ENCODE measurements around the gene HRAS. TPM values are rescaled to one million over a fixed set of nuclear protein-coding genes. Genes with fewer than 3 reads are reported as not detected.

HRAS gene
- total RNA-seq, 1 experiment from 2014 or later, result 58.1 TPM

GRCh38 chr11:497565-498296 is 37.6 kb downstream of the HRAS start:
- DNase-seq (ENCODE audit: low read depth), result no peak

DNA sequence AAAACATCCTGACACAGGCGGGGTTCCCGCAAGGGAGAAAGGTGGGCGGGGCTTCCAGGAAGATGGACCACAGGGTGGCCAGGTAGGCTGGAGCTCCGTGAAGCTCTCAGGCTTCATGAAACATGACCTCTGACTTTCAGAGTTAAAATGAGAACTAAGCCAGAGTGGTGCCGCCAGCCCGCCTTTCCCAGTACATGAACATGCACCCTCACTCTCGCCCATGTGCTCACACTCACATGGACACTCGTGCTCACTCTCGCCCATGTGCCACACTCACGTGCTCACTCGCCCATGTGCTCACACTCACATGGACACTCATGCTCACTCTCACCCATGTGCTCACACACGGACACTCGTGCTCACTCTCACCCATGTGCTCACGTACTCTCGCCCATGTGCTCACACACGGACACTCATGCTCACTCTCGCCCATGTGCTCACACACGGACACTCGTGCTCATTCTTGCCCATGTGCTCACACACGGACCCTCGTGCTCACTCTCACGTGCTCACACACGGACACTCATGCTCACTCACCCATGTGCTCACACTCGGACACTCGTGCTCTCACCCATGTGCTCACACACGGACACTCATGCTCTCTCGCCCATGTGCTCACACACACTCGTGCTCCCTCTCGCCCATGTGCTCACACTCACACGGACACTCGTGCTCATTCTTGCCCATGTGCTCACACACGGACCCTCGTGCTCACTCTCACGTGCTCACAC is 38.4 kb downstream of the HRAS start:
- no peak for DNase-seq (ENCODE audit: low read depth)

- peak; percentile 39 for DNase-seq (ENCODE audit: low read depth)
These were observed 39.8 kb downstream of the HRAS start for GRCh38 chr11:495537-495931.

DNA sequence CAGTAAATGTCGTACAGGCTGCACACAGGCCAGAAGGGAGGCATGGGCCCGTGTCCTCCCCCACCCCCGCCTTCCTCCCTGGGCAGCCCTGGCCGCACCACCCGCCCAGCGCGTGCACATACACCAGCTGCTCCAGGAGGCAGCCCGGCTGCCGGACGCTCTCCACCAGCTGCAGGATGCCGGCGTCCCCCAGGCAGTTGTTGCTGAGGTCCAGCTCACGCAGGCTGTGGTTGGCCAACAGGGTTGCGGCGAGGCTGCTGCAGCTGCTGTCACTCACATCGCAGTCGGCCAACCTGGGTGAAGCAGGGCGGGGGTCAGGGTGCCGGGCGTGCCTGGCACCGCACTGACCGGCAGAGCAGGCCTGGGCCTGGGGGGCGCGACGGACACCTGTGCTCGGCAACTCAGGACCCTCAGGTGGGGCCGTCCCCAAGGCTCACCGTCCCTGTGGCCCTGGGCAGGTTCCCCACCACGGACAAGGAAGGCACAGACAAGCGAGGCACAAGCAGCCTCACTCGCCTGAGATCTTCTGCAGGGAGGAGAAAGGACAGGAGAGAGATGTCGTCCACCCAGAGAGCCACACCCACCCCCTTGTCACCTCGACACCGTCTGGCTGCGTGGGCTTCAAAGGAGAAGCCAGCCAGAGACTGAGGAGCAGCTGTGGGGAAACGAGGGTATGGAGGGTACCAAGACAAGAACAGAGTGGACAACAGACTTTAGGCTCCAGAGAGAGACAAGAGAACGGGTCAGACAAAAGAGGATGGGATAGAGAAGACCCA is 40.4 kb downstream of the HRAS start:
- DNase-seq (ENCODE audit: low read depth), result peak; percentile 91

GRCh38 chr11:492427-493226 is 42.7 kb downstream of the HRAS start:
- no peak for DNase-seq (ENCODE audit: low read depth)

DNA sequence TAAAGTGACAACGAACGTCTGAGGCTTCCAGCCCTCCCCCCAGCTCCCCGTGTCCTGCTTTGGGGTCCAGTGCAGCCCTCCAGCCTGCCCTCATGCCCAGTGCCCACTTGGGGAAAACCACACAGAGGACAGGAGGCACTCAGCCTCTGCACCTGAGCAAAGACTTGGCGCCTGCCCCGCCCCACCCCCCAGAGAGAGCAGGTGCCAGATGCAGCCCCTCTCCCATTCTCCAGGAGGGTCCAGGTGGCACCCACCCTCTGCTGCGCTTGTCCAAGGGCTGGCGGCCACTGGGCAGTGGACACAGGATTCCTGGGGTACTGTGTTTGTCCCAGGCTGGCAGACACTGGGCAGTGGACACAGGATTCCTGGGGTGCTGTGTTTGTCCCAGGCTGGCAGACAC is 44.0 kb downstream of the HRAS start:
- DNase-seq (ENCODE audit: low read depth), result no peak

- no peak for DNase-seq (ENCODE audit: low read depth)
These were observed 44.5 kb downstream of the HRAS start for GRCh38 chr11:490930-491260.

GRCh38 chr11:490186-490929 is 45.0 kb downstream of the HRAS start:
- no peak for DNase-seq (ENCODE audit: low read depth)

GRCh38 chr11:489610-490185 is 45.7 kb downstream of the HRAS start:
- DNase-seq (ENCODE audit: low read depth), result no peak

DNA sequence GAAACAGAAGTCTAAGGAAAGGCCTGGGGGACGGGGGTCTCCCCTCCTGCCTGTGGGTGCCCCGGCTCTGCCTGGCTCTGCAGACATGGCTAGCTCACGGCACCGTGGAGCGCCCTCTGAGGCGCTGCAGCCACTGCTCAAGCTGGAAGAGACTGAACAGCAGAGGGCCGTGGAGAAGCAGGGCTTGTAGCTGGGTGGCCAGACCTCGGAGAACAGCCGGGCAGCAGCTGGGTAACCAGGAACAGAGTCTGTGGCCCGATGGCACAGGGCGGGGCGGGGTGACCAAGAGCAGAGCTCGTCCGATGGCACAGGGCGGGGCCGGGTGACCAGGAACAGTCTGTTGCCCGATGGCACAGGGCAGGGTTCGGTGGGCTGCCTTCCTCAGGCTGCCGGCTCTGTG is 46.4 kb downstream of the HRAS start:
- DNase-seq (ENCODE audit: low read depth), result no peak

GRCh38 chr11:488579-488978 is 46.8 kb downstream of the HRAS start:
- no peak for DNase-seq (ENCODE audit: low read depth)

GRCh38 chr11:488062-488461 is 47.3 kb downstream of the HRAS start:
- DNase-seq (ENCODE audit: low read depth), result no peak

GRCh38 chr11:487571-488021 is 47.8 kb downstream of the HRAS start:
- no peak for DNase-seq (ENCODE audit: low read depth)

GRCh38 chr11:486189-486588 is 49.2 kb downstream of the HRAS start:
- DNase-seq (ENCODE audit: low read depth), result no peak

- no peak for DNase-seq (ENCODE audit: low read depth)
These were observed 50.8 kb downstream of the HRAS start for GRCh38 chr11:484616-485015.

Other genes with a start within 250 kb of the HRAS start
- 5.2 and 7.6 TPM in 2 replicates for gene PGGHG, start 246.4 kb downstream of the HRAS start, total RNA-seq (2014; rRNA removed)
- gene IFITM5, start 236.1 kb downstream of the HRAS start, total RNA-seq (2014; rRNA removed), result not detected in 2 replicates
- 15.6 and 21.9 TPM in 2 replicates for gene IFITM2, start 227.8 kb downstream of the HRAS start, total RNA-seq (2014; rRNA removed)
- gene IFITM1, start 221.5 kb downstream of the HRAS start, total RNA-seq (2014; rRNA removed), result 0.32 and 3.2 TPM in 2 replicates
- gene IFITM3, start 214.7 kb downstream of the HRAS start, total RNA-seq (2014; rRNA removed), result 43.4 and 63.7 TPM in 2 replicates
- gene B4GALNT4, start 166.1 kb downstream of the HRAS start, total RNA-seq (2014; rRNA removed), result 0.75 and 1.3 TPM in 2 replicates
- gene PKP3, start 141.4 kb downstream of the HRAS start, total RNA-seq (2014; rRNA removed), result 3.7 and 4.7 TPM in 2 replicates
- 5.5 and 5.8 TPM in 2 replicates for gene SIGIRR, start 120.6 kb downstream of the HRAS start, total RNA-seq (2014; rRNA removed)
- gene ANO9, start 93.6 kb downstream of the HRAS start, total RNA-seq (2014; rRNA removed), result not detected in 2 replicates
- gene PTDSS2, start 85.3 kb downstream of the HRAS start, total RNA-seq (2014; rRNA removed), result 40.7 and 51.2 TPM in 2 replicates
- gene RNH1, start 28.3 kb downstream of the HRAS start, total RNA-seq (2014; rRNA removed), result 287 and 315 TPM in 2 replicates
- 0.17 and 0.19 TPM in 2 replicates for gene LRRC56, start 2.0 kb upstream of the HRAS start, total RNA-seq (2014; rRNA removed)
- 0.46 and 1.3 TPM in 2 replicates for gene LMNTD2, start 25.2 kb upstream of the HRAS start, total RNA-seq (2014; rRNA removed)
- gene RASSF7, start 25.4 kb upstream of the HRAS start, total RNA-seq (2014; rRNA removed), result 6.2 and 8.8 TPM in 2 replicates
- 35.6 and 36.2 TPM in 2 replicates for gene PHRF1, start 40.9 kb upstream of the HRAS start, total RNA-seq (2014; rRNA removed)
- gene IRF7, start 80.4 kb upstream of the HRAS start, total RNA-seq (2014; rRNA removed), result 10.7 and 12.5 TPM in 2 replicates
- not detected in 2 replicates for gene CDHR5, start 89.4 kb upstream of the HRAS start, total RNA-seq (2014; rRNA removed)
- not detected in 2 replicates for gene SCT, start 91.6 kb upstream of the HRAS start, total RNA-seq (2014; rRNA removed)
- not detected in 2 replicates for gene DRD4, start 101.7 kb upstream of the HRAS start, total RNA-seq (2014; rRNA removed)
- gene DEAF1, start 159.6 kb upstream of the HRAS start, total RNA-seq (2014; rRNA removed), result 30.2 and 39.4 TPM in 2 replicates
- gene TMEM80, start 160.2 kb upstream of the HRAS start, total RNA-seq (2014; rRNA removed), result 26.2 and 30.3 TPM in 2 replicates
- gene EPS8L2, start 170.7 kb upstream of the HRAS start, total RNA-seq (2014; rRNA removed), result 10.9 and 16.9 TPM in 2 replicates
- 125 and 128 TPM in 2 replicates for gene TALDO1, start 211.9 kb upstream of the HRAS start, total RNA-seq (2014; rRNA removed)
- 41.7 and 44.9 TPM in 2 replicates for gene GATD1, start 241.9 kb upstream of the HRAS start, total RNA-seq (2014; rRNA removed)